ENCODE results near the gene EHBP1L1. TPM values are rescaled to one million over a fixed set of nuclear protein-coding genes. Genes with fewer than 3 reads are reported as not detected.

EHBP1L1 gene
- total and polyA plus RNA-seq, 4 donors: 1.1 to 120 (median 10.0) TPM

GRCh38 chr11:65581928-65582327 lies 6.1 kb downstream of the EHBP1L1 start:
- Histone ChIP-seq H3K27me3 (ENCODE audit: control insufficient read depth in 4 of 4, insufficient read depth in 4 of 4, low read length in 3 of 4) (no peaks in the 10 kb centered on the region), H3K27ac (ENCODE audit: low read depth in 1 of 2, low read length in 2 of 2) (no peak overlapping the region), H3K4me1 (ENCODE audit: control insufficient read depth in 4 of 4, insufficient read depth in 4 of 4, low read length in 3 of 4) (peaks cover 0 to 9% (median 5%) of the 10 kb centered on the region in 4 donors), H3K9me3 (ENCODE audit: control insufficient read depth in 4 of 4, low read length in 3 of 4) (no peaks in the 10 kb centered on the region), H3K9ac (ENCODE audit: low read depth in 1 of 2, low read length in 2 of 2) (no peak overlapping the region), H3K36me3 (ENCODE audit: control insufficient read depth in 4 of 4, insufficient read depth in 3 of 4, low read depth in 1 of 4, low read length in 3 of 4) (peaks cover 0 to 7% (median 2%) of the 10 kb centered on the region in 4 donors), H3K4me3 (ENCODE audit: low read depth in 1 of 3, low read length in 3 of 3) (no peak overlapping the region)
- 90% methylated on average over 3 of the region's 3 CpGs for WGBS
- TF ChIP-seq HNF4A (conservative IDR thresholded peaks at IDR 0.05) (no peak), ATF3 (IDR thresholded peaks at IDR 0.05) (no peak), JUND (IDR thresholded peaks at IDR 0.05) (no peak), HNF4G (IDR thresholded peaks at IDR 0.05) (no peak), RXRA (IDR thresholded peaks at IDR 0.05) (no peak), CTCF (IDR thresholded peaks at IDR 0.05; ENCODE audit: low read depth, low read length, missing input control) (no peak), ZBTB33 (IDR thresholded peaks at IDR 0.05) (no peak), NR2F2 (IDR thresholded peaks at IDR 0.05) (no peak), RAD21 (IDR thresholded peaks at IDR 0.05) (no peak), EGR1 (IDR thresholded peaks at IDR 0.05; ENCODE audit: low read depth in 2 of 2) (no peak), YY1 (IDR thresholded peaks at IDR 0.05) (no peak), FOXA1 (IDR thresholded peaks at IDR 0.05) (no peak), REST (IDR thresholded peaks at IDR 0.05) (no peak), FOXA2 (IDR thresholded peaks at IDR 0.05) (no peak), TAF1 (conservative IDR thresholded peaks at IDR 0.05) (no peak)
- no peak for DNase-seq (ENCODE audit: low spot score)

- no peaks in the 10 kb centered on the region for H3K9me3 ChIP-seq (ENCODE audit: control insufficient read depth in 4 of 4, low read length in 3 of 4)
- H3K27me3 ChIP-seq (ENCODE audit: control insufficient read depth in 4 of 4, insufficient read depth in 4 of 4, low read length in 3 of 4): no peaks in the 10 kb centered on the region
- no peak overlapping the region for H3K27ac ChIP-seq (ENCODE audit: low read depth in 1 of 2, low read length in 2 of 2)
- TF ChIP-seq RXRA (IDR thresholded peaks at IDR 0.05) (no peak), ATF3 (IDR thresholded peaks at IDR 0.05) (no peak), HNF4A (conservative IDR thresholded peaks at IDR 0.05) (no peak), YY1 (IDR thresholded peaks at IDR 0.05) (no peak), FOXA1 (IDR thresholded peaks at IDR 0.05) (no peak), CTCF (IDR thresholded peaks at IDR 0.05; ENCODE audit: low read depth, low read length, missing input control) (no peak), SP1 (IDR thresholded peaks at IDR 0.05) (no peak), HNF4G (IDR thresholded peaks at IDR 0.05) (no peak)
- H3K4me1 ChIP-seq (ENCODE audit: control insufficient read depth in 4 of 4, insufficient read depth in 4 of 4, low read length in 3 of 4): peaks cover 0 to 5% (median 0%) of the 10 kb centered on the region in 4 donors
- no peak for DNase-seq (ENCODE audit: low spot score)
- no peak overlapping the region for H3K9ac ChIP-seq (ENCODE audit: low read depth in 1 of 2, low read length in 2 of 2)
- H3K4me3 ChIP-seq (ENCODE audit: low read depth in 1 of 3, low read length in 3 of 3): no peak overlapping the region
- WGBS: 98% methylated on average over 10 of the region's 10 CpGs
- peaks cover 0 to 7% (median 2%) of the 10 kb centered on the region in 4 donors for H3K36me3 ChIP-seq (ENCODE audit: control insufficient read depth in 4 of 4, insufficient read depth in 3 of 4, low read depth in 1 of 4, low read length in 3 of 4)
These were observed 7.7 kb downstream of the EHBP1L1 start for GRCh38 chr11:65583589-65583988.

Measured in liver (tissue), 9 donors.